ENCODE measurements around the gene ARL5B.

The ARL5B gene

DNA sequence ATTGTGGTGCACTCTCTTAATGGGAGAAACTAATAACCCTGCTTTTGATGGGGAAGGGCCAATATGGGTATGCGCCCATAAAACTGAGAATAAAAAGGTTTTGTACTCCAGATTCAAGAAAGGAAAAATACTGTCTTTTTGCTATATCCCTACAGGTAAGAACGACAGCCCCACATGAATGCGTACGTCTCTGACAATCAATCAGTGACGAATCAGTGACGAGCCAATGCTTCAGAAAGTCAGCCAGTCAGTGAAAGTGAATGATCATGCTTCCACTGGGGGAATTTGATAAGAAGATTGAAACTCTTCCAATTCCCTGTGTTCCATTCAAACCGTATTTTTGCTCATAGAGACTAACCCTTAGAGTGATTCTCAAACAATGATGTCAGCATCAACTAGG is 26.3 kb downstream of the ARL5B start:
- H3K36me3 ChIP-seq, result no peaks in the 10 kb centered on the region
- no peaks in the 10 kb centered on the region for H3K9me3 ChIP-seq (ENCODE audit: severe bottlenecking)
- TF ChIP-seq, protein P1, sequence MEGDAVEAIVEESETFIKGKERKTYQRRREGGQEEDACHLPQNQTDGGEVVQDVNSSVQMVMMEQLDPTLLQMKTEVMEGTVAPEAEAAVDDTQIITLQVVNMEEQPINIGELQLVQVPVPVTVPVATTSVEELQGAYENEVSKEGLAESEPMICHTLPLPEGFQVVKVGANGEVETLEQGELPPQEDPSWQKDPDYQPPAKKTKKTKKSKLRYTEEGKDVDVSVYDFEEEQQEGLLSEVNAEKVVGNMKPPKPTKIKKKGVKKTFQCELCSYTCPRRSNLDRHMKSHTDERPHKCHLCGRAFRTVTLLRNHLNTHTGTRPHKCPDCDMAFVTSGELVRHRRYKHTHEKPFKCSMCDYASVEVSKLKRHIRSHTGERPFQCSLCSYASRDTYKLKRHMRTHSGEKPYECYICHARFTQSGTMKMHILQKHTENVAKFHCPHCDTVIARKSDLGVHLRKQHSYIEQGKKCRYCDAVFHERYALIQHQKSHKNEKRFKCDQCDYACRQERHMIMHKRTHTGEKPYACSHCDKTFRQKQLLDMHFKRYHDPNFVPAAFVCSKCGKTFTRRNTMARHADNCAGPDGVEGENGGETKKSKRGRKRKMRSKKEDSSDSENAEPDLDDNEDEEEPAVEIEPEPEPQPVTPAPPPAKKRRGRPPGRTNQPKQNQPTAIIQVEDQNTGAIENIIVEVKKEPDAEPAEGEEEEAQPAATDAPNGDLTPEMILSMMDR (IDR thresholded peaks at IDR 0.05; ENCODE audit: low read depth, low read length), result no peak
- no peak overlapping the region for H3K4me3 ChIP-seq (ENCODE audit: low read depth, low read length)
- no peak overlapping the region for H3K27ac ChIP-seq
- no peak for DNase-seq
- H3K27me3 ChIP-seq (ENCODE audit: insufficient read depth, low read depth, severe bottlenecking), result no peaks in the 10 kb centered on the region

DNA sequence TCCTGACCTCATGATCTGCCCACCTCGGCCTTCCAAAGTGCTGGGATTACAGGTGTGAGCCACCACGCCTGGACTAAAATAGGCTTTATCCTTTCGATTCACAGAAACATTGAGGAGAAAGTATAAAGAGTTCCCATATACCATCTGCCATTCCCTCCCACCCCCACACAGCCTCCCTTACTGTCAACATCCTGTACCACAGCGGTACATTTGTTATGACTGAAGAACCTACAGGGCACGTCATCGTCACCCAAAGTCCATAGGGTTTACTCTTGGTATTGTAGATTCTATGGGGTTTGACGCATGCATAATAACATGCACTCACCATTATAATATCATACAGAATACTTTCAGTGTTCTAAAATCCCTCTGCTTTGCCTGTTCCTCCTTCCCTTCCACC is 28.0 kb downstream of the ARL5B start:
- no peaks in the 10 kb centered on the region for H3K27me3 ChIP-seq (ENCODE audit: insufficient read depth, low read depth, severe bottlenecking)
- TF ChIP-seq, protein P1 (IDR thresholded peaks at IDR 0.05; ENCODE audit: low read depth, low read length), result no peak
- DNase-seq, result no peak

DNA sequence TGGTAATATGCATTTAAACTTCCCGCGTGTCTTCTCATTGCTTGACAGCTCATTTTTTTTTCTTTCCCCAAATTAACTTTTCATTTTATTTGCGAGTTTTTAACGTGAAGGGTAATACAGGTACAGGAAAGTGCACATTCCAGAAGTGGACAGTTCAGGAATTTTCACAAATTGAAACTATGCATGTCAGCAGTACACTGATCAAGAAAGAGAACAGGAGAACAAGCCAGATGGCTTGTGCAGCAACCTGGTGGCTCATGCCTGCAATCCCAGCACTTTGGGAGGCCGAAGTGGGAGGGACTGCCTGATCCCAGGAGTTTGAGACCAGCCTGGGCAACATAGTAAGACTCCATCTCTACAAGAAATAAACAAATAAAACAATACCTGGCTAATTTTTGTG is 28.5 kb downstream of the ARL5B start:
- no peaks in the 10 kb centered on the region for H3K36me3 ChIP-seq
- no peak overlapping the region for H3K4me3 ChIP-seq (ENCODE audit: low read depth, low read length)
- H3K9me3 ChIP-seq (ENCODE audit: severe bottlenecking), result no peaks in the 10 kb centered on the region
- no peaks in the 10 kb centered on the region for H3K27me3 ChIP-seq (ENCODE audit: insufficient read depth, low read depth, severe bottlenecking)
- H3K27ac ChIP-seq, result no peak overlapping the region
- DNase-seq, result no peak
- TF ChIP-seq, protein P1 (IDR thresholded peaks at IDR 0.05; ENCODE audit: low read depth, low read length), result no peak

More for the DNA sequence above, 28.0 kb downstream of the ARL5B start:
- Histone ChIP-seq H3K4me3 (ENCODE audit: low read depth, low read length) (no peak overlapping the region), H3K27ac (no peak overlapping the region), H3K36me3 (no peaks in the 10 kb centered on the region), H3K9me3 (ENCODE audit: severe bottlenecking) (no peaks in the 10 kb centered on the region)

DNA sequence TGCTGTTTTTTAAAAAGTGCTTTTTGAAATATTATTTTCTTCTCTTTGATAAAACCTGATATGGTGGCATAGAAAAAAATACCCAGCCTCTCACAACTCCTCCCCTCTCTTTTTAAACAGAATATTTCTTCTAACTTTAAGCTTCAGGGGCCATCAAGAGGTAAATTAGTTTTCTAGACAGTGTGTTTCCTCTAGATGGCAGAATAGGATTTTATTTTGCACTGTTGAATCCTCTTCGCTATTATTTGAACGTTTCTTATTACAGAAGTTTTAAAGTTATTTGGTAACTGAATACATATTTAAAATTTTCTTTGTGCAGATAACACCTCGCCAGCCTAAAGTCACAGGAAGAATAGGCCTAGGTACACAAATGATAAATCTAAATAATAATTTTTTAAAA is 30.3 kb downstream of the ARL5B start:
- no peak overlapping the region for H3K4me3 ChIP-seq (ENCODE audit: low read depth, low read length)
- no peak for DNase-seq
- H3K27me3 ChIP-seq (ENCODE audit: insufficient read depth, low read depth, severe bottlenecking), result no peaks in the 10 kb centered on the region
- TF ChIP-seq, protein P1 (IDR thresholded peaks at IDR 0.05; ENCODE audit: low read depth, low read length), result no peak
- H3K9me3 ChIP-seq (ENCODE audit: severe bottlenecking), result no peaks in the 10 kb centered on the region
- H3K36me3 ChIP-seq, result no peaks in the 10 kb centered on the region
- H3K27ac ChIP-seq, result no peak overlapping the region

DNA sequence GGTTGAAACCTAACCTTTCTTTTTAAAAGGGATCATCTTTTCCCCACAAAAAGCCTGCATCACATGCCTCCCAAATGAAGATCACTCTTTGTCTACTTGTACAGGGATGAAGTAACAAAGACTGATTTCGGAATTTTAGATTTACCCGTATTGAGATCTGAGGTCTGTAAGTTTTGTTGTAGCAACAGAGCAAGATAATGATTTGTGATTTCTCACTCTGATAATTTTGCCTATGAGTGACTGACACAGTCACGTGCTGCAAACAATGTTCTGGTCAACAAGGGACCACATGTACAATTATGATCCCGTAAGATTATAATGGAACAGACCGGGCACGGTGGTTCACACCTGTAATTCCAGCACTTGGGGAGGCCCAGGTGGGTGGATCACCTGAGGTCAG is 31.3 kb downstream of the ARL5B start:
- H3K27ac ChIP-seq, result no peak overlapping the region
- H3K4me3 ChIP-seq (ENCODE audit: low read depth, low read length), result no peak overlapping the region
- no peaks in the 10 kb centered on the region for H3K27me3 ChIP-seq (ENCODE audit: insufficient read depth, low read depth, severe bottlenecking)
- DNase-seq, result no peak
- TF ChIP-seq, protein P1 (IDR thresholded peaks at IDR 0.05; ENCODE audit: low read depth, low read length), result no peak
- no peaks in the 10 kb centered on the region for H3K36me3 ChIP-seq
- no peaks in the 10 kb centered on the region for H3K9me3 ChIP-seq (ENCODE audit: severe bottlenecking)
